ENCODE measurements around the gene GABBR2.

GRCh38 chr9:98495530-98495929 lies 213.2 kb downstream of the GABBR2 start:
- TF ChIP-seq POLR2A (IDR thresholded peaks at IDR 0.05): no peak
- TF ChIP-seq, protein P1, sequence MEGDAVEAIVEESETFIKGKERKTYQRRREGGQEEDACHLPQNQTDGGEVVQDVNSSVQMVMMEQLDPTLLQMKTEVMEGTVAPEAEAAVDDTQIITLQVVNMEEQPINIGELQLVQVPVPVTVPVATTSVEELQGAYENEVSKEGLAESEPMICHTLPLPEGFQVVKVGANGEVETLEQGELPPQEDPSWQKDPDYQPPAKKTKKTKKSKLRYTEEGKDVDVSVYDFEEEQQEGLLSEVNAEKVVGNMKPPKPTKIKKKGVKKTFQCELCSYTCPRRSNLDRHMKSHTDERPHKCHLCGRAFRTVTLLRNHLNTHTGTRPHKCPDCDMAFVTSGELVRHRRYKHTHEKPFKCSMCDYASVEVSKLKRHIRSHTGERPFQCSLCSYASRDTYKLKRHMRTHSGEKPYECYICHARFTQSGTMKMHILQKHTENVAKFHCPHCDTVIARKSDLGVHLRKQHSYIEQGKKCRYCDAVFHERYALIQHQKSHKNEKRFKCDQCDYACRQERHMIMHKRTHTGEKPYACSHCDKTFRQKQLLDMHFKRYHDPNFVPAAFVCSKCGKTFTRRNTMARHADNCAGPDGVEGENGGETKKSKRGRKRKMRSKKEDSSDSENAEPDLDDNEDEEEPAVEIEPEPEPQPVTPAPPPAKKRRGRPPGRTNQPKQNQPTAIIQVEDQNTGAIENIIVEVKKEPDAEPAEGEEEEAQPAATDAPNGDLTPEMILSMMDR (IDR thresholded peaks at IDR 0.05): no peak
